SH-SY5Y (cell line): ENCODE data around the gene LRCH1.

Experiments
- GATA2 ChIP-seq: IDR thresholded peaks from 2 replicates; pipeline ENCODE4 v1.6.1; 2011; ENCODE audit warnings: mild to moderate bottlenecking, low read depth, low read length
- GATA3 ChIP-seq: IDR thresholded peaks from 2 replicates; pipeline ENCODE4 v1.6.1; 2011; ENCODE audit warnings: low read depth, mild to moderate bottlenecking, low read length, moderate library complexity

- TF ChIP-seq GATA3: no peak
- TF ChIP-seq GATA2: no peak
Measured at GRCh38 chr13:46536341-46536740, 16.6 kb upstream of the LRCH1 start.
